HL-60/S4 treated with phorbol 12-myristate 13-acetate at 8.2 ng/mL for 4 days and 3 days (cell line): ENCODE results near the gene FBXO31.
"Not testable (repeated sequence)": the region's sequence is repeated elsewhere in the genome, so short reads cannot be mapped to it uniquely, and the experiment has no call there.

Source experiments
- in situ Hi-C: fragments of 300-500 bp; cut with MboI; formaldehyde crosslinking; loops from 2 replicates; pipeline ENCODE4 v1.15.0; 2022; ENCODE audit warnings: low sequenced_read_pairs

The FBXO31 gene

DNA sequence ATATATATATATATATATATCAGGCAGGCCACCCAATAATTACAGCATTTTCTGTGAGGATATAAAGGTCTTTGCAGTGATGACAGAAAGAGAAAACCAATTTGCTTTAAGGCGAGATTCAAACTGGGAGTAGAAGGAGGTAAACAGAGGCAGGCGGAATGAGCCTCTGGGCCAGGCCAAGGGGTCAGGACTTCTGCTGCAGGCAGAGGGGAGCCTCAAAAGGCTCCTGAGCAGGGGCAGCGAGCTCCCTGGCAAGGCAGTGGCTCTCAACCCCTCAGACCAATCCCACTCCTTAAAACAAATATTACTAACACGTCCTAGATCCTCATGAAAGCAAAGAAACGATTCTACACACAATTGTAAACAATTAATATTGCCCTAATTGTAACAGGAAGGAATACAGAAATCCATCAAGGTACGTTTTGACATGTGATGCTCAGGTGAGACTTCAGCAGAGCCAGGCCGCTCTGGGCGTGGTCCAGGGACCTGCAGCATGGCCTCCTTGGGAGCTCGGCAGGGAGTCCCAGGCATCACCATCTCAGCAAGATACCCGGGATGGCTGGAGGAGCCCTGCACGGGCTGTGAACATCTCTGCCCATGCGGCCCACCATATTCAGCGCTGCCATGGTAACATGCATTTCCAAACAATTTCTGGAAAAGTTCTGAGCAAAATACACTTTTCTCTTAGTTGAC, 18.4 kb downstream of the FBXO31 start:
- in situ Hi-C loops = no loop called here

DNA sequence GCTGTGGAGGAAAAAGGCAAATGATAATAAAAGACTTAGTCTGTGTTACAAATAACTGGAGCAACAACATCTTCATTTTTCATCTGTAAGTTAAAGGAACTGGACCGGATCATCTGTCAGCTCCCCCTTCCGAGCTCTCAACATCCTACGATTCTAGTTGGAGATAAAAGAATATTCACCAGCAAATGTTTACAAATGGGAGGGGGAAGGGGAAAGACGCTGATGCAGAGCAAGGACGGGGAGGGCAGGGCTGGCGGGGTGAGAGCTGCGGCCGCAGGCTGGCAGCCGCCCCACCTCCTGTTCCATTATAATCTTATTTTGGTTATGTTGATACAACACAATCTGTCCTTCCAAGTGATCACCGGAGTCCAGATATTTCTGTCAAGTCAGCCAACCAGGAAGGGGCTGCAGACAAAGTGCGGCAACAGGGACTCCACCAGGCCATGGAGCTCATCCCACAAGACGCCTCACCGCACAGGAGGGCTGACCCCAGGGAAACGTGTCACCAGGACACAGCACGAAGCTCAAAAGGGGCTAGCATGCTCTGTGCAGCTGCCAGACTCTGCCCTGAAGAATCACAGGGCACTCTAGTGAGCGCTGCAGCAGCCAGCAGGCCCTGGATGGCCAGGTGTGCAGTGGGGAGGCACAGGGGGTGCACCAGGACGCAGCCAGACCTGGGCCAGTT, 19.7 kb downstream of the FBXO31 start:
- in situ Hi-C loops = no loop called here

DNA sequence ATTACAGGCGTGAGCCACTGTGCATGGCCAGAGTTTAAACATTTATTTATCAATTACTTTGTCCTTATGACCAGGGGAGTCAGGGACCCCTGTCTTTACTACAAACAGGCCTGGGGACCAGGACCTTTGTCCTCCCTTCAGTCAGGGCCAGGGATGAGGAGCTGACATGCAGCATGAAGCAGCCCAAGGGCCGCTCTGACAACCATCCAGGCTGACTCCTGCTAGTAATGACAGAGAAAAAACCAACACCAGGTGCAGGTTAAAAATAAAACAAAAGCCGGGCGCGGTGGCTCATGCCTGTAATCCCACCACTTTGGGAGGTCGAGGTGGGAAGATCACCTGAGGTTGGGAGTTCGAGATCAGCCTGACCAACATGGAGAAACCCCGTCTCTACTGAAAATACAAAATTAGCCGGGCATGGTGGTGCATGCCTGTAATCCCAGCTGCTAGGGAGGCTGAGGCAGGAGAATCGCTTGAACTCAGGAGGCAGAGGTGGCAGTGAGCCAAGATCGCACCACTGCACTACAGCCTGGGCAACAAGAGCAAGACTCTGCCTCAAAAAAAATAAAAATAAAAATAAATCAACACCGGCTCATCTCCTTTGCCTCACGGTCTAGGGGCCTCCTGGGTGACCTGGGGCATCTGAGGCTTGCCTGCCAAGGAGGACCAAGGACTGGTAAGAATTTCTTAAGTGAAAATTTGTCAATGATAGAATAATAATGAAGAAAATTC, 20.6 kb downstream of the FBXO31 start:
- in situ Hi-C loops = not testable (repeated sequence)

DNA sequence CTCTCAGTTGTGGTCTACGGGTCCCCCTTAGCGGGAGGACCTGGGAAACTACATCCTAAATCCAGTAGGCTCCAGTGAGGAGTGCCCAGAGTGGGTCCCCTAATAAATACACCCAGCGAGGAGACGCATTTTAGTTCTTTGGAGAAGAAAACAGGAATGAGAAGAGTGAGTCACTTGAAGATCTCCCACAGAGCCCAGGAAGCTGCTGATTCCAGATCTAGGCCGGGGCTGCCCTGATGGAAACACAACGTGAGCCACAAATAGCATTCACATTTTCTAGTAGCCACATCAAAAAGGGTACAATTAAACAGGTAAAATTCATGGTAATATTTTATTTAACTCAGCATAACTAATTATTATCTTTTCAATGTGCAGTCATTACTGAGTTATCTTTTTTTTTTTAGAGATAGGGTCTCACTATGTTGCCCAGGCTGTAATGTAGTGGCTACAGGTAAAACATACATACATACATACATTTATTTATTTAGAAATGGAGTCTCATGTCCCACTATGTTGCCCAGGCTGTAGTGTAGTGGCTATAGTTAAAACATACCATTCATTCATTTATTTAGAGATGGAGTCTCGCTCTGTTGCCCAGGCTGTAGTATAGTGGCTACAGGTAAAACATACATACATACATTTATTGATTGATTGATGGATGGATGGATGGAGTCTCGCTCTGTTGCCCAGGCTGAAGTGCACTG, 21.5 kb downstream of the FBXO31 start:
- in situ Hi-C loops = no loop called here

DNA sequence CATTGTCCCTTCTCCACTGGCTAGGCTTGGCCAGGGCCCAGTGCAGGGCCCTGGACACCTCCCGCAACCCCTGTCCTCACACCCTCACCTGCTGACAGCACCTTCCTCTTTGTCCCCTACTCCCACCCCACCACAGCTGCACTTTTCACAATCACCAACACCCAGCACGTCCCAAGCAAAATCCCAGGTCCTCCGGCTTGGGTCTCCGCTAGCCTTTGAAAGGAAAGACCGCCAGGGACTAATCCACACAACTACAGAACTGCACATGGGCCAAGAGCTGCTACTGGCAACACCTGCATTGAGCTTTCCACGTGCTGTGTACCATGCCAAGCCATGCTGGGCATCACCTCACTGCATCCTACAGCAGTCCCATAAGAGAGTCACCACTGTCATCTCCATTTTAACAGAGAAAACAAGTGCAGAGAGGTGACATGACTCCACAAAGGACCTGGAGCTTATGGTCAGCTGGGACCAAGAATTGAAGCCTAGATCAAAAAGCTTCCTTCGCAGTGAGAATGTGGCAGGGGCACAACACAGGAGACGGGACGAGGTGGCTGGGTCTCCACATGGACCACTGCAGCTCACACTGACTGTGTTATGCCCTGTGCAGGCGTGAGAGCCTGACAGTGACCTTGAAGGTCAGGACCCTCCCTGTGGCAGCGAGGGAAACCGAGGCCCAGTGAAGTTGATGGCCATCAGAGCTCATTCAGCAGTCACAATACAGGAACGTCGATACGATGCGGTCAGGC, 22.5 kb downstream of the FBXO31 start:
- in situ Hi-C loops = no loop called here

DNA sequence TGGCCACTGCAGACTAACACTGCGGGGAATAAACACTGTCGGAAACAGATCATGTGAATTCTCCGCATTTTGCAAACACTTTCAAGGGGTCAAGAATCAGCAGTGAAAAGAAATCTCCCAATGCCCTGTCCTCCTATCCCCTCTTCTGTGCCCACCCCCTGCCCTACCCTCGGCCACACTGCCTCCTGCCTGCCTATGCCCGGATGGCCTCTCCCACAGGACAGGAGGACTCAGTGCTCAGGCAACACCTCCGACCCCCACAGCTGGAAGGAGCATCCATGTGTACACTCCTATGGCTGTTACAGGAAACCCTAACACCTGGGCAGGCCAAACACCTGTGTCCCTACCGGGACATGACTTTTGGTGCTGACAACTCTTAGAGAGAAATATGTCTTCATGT, 24.5 kb downstream of the FBXO31 start:
- in situ Hi-C loops = no loop called here

DNA sequence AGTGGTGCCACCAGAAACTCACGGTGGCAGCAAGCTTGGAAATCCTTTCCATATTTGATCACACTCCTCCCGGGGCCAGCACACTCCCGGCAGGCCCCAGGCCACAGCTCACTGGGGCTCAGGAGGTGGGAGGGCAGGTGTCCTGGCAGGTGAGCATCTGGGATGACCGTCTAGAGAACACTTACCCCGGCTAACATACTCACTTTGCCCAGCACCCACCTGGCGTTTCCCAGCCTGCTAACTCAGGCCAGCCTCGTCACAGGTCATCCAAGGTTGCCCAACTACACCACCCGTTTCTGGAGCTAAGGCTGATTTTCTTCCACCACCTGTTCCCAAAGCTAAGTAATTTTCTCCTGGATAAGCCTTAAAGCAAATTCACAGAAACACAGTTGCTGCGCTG, 24.9 kb downstream of the FBXO31 start:
- in situ Hi-C loops = no loop called here

DNA sequence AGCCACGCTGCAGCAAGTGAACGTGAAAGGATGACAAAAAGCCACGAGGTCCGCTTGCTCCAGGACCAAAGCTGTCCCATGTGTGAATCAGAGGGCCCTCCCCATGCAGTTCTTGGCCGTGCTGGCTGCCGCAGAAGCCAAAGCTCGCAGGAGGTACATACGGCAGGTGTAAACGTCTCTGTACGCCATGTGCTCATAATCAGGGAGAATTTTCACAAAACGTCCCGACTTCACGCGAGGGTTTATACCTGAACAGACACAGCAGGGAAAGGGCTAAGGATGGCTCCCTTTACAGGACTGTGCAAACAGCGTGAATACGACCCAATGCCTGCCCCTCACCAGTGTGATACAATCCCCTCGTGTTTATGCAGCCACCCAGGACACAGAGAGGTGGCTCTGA, 25.3 kb downstream of the FBXO31 start:
- in situ Hi-C loops = no loop called here

DNA sequence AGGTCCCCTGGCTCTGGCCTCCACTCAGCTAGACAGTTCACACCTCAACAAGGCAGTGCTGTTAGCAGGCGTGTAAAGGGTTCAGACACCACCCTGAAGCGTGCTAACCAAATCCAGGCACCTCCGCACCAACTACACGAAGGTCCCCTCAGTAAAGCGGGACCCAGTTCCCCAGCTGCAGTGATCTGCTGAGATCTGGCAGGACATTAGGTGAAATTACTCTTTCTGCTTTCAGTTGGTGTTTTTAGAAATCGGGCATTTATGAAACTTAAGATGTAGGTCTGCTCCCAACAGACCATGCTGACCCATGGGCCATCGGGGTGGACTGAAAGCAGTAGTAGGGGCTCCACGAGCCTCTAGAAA, 27.1 kb downstream of the FBXO31 start:
- in situ Hi-C loops = no loop called here

DNA sequence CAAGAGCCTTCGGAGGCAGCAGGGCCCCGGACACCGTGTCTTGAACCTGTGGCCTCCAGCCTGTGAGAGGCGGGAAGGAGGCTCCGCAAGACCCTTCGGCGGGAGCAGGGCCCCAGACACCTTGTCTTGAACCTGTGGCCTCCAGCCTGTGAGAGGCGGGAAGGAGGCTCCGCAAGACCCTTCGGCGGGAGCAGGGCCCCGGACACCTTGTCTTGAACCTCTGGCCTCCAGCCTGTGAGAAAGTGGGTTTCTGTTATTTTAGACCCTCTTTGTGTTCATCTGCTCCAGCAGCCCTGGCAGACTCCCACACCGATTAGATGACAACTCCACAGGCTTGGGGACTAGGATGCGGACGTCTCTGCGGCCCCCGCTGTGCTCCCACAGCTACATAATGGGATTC, 30.0 kb downstream of the FBXO31 start:
- in situ Hi-C loops = no loop called here

DNA sequence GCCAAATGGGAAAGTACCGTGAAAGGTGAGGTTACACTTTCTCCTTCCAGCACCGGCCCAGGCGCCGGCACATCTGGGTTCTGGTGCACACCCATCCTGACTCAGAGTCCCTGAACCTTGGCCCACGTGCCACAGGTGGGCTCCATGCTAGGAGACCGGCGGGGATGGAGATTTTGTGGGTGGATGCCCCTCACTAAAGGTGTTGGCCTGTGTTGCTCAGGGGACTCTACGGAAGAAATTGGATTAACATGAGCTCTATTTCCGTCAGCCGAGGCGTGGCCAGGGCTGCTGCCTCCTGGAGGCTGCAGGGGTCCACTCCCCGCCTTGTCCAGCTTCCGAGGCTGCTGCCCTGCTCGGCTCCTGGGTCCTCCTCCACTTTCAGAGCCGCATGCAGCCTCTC, 30.8 kb downstream of the FBXO31 start:
- in situ Hi-C loops = no loop called here

DNA sequence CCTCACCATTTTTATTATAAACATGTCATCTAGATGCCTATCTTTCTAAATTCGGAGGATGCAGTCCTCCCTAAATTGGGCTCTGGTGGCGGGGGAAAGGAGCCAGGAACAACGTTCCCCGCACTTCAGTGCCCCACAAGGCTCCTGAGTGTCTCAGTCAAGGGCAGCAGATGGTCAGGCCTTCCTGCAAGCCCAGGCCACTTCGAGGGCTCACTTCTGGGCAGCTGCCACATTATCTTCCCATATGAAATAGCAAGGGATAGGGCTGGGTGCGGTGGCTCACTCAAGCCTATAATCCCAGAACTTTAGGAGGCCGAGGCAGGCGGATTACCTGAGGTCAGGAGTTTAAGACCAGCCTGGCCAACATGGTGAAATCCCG, 32.3 kb downstream of the FBXO31 start:
- in situ Hi-C loops = no loop called here

DNA sequence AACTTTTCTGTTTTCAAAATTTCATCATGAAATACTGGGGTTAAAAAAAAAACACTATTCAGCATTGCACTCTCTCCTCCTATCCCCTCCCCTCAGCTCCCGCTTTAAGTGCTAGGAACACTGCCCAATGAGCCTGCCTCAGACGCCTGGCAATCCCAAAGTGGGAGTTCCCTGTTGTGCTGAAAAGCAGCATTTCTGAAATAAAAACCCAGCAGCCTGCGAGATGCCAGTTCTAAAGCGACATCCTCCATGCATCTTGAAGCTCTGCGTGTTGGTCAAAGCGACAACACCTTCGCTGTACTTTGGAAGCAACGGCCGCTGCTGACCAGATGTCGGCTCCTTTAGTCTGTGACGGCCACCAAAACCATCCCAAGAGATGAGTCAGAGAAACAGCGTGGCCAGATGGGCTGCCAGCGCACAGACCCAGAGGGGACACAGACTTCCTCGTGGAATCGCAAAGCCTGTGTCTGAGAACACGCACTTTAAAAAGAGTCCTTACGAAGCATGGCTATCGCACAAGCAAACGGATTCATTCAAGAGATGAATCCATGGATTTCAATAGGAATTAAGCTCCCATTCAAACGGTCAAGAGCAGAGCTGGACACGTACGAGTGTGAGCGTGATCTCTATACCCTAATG, 32.8 kb downstream of the FBXO31 start:
- in situ Hi-C loops = no loop called here

DNA sequence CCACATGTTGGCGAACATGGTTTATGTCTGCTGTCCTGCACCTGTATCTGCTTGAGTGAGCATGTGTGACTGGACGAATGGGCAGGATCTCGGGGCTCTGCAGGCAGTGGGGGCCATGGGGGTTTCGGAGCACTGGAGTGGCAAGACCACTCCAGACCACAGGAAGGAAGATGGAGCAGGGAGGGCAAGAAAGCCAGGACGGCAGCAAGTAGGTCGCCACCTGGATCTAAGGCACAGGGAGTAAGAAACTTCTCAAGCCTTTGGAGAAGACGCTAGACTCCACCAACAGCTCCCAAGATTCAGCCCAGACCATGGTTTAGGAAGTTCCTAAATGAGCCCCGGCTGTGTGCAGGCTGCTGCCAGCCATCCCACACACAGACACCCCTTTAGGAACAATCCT, 33.5 kb downstream of the FBXO31 start:
- in situ Hi-C loops = no loop called here

DNA sequence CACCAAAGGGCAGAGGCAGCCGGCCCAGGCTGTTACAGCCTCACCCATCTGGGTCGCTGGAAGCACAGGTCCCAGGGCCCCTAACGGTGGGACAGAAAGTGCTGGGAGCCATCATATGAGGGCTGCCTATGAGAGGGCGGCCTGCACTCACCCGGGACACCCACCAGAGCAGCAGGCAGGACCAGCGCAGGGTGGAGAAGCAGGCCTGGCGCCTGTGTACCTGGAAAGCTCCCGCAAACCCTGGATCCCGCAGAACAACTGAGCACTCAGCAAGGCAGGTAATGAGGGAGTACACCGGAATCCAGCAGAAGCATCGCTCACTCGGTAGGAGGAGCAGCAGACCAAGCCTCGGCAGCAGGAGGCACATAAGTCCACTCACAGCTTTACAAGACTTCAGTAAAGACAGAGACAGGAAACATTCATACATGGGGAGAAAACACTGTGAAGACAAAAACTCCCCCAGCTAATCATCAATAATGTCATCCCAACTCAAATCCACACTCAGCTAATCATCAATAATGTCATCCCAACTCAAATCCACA, 34.9 kb downstream of the FBXO31 start:
- in situ Hi-C loops = no loop called here

DNA sequence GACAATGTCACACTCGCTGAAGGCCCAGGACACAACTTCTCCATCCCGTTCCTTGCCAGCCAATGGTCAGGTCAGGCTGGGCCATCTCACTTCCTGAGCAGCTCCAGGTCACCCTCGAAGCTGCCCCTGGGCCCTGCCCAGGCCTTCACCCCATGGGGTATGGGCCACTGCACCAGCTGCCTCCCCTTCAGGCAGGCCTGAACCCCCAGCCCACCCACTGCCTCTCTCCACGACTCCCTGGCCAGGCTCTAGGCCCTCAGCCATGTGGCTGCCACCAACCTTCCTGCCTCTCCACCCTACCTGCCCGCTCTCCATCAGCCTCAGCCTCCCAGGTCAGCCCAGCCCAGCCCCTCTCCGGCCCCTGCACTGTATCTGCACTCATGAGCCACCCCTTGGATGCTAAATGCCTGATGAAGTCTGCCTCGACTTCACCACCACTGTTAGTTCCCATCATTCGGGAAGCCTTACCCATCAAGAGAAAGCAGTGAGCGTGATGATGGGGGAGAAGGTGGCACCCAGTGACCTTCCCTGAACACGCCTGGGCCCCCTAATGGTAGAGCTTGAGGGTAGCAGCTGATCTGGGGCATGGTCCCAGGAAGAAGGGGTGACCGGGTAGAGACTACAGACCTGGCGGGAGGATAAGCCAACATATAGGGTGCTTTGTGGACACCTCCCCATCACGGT, 35.5 kb downstream of the FBXO31 start:
- in situ Hi-C loops = no loop called here

DNA sequence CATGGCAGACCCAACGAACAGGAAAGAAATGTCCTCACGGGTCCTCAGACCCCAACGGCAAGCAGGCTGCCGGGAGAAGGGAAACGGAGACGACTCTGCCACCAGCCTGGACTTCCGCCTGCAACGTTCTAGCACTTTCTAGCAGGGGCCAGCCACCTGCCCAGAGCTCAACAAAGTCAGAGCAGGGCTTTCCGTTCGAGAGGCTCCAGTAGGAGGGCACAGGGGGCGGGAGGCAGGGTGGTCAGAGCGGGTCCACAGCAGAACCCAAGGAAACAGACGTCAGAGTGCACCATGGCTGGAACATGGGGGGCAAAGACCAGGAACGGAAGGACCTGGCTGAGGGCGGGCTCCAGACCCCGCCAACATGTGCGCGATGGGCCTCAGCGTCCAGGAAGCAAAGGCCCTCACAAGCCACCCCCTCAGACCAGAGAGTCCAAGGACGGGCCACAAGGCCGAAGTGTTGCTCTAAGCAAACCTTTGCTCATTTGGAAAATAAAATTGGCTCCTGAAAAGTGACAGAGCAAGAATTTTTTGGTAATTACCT, 37.0 kb downstream of the FBXO31 start:
- in situ Hi-C loops = no loop called here

DNA sequence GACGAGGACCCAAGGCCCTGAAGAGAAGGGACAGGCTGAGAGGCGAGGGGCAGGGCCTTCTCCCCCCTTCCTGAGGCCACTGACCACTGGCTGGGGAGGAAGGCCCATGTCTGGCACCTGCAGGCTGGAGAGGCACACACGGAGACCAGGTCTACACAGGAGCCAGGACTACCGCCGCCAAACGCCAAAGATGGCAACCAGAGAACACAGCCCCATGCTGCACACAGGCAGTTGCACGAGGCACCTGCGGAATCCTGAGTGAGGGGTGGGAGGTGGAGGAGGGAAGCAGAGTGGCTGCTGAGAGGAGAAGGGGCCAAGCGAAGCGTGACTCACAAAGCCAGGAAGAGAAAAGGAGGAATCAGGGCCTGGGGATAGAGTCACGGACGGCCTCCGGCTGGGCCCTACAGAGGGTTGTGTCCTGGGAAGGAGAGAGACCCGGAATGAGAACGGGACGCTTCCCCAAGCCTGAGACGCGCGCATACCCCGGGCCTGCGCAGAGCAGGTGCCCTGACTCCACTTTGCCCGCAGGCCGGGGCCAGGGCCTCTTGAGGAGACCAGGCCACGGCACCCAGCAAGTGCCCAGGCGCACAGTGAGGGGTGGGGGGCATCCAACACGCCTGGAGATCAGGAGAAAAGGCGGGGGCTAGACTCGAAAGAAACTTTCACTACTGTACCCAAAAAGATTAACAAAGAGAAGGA, 37.7 kb downstream of the FBXO31 start:
- in situ Hi-C loops = no loop called here
